ENCODE results near the gene ZBTB45.

Gene ZBTB45

DNA sequence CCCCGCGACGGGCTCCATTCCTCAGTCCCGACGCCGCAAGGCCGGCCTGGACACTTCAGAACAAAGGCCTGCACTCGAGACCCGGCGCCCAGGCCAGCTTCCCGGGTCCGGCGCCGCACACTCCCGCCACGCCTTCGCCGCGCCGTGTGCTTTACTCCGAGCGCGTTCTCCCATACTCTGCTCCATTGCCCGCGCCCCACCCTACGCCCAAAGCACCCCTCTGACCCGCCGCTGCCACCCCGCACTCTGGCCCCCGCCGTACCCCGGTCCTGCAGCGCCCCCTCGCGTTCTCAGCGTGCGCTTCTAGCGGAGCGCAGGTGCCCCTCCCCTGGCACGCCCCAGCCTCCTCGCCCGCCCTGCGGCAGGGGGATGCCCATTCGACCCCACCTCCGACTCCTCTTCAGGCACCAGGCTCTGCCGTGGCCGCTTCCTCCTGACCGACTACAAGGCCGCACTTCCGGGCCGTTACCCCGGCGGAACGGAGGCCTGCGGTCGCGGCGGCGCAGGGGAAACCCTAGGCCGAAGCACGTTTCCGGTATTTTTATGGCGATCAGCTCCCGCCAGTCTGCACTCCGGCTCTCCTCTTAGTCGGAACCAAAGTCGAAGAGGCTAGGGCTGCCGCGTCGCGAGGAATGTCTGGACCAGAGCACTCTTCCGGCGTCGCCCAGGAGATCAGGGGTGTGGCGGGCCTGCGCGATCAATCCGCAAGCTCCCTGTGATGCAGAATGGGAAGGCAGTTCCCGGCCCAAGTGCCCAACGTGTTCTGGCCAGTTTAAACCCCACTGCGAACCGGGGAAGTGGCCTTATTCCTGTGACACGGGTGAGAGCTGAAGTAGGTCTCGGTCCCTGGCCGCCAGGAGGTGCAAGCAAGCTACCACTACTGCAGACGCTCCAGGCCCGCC is at the start of gene ZBTB45 (continued):
- TF ChIP-seq MYNN (tag by site-specific recombination; IDR thresholded peaks at IDR 0.05; ENCODE audit: borderline replicate concordance) (peak; percentile 26; the same call in 1 of the 2 replicates), ZNF843 (tag by site-specific recombination; IDR thresholded peaks at IDR 0.05) (peak; percentile 87), SP7 (tag by site-specific recombination; IDR thresholded peaks at IDR 0.05) (peak; percentile 96), ZNF660 (tag by site-specific recombination; IDR thresholded peaks at IDR 0.05) (peak; percentile 98), ZNF701 (tag by site-specific recombination; IDR thresholded peaks at IDR 0.05) (no peak), ZNF747 (tag by site-specific recombination; IDR thresholded peaks at IDR 0.05) (no peak), GLIS1 (tag by site-specific recombination; IDR thresholded peaks at IDR 0.05) (peak; percentile 65), TRIM28 (IDR thresholded peaks at IDR 0.05; ENCODE audit: borderline replicate concordance, low read length) (peak; percentile 73), ZNF529 (tag by site-specific recombination; IDR thresholded peaks at IDR 0.05; ENCODE audit: insufficient replicate concordance) (no peak), ZSCAN23 (tag by site-specific recombination; IDR thresholded peaks at IDR 0.05) (peak; percentile 72), ZBTB8A (tag by site-specific recombination; IDR thresholded peaks at IDR 0.05) (peak; percentile 96), ZNF555 (tag by site-specific recombination; conservative IDR thresholded peaks at IDR 0.05) (no peak), OSR2 (tag by site-specific recombination; IDR thresholded peaks at IDR 0.05) (peak; percentile 34; the same call in 1 of the 2 replicates), ZNF670 (tag by site-specific recombination; IDR thresholded peaks at IDR 0.05; ENCODE audit: low read depth) (no peak), ZNF792 (tag by site-specific recombination; IDR thresholded peaks at IDR 0.05) (peak; percentile 75; the same call in 1 of the 2 replicates), ZNF23 (tag by site-specific recombination; IDR thresholded peaks at IDR 0.05; ENCODE audit: borderline replicate concordance) (peak; percentile 53; the same call in 1 of the 2 replicates), ZNF426 (tag by site-specific recombination; IDR thresholded peaks at IDR 0.05) (no peak), BCL11B (tag by site-specific recombination; IDR thresholded peaks at IDR 0.05; ENCODE audit: low read depth) (peak; percentile 99), ZNF121 (tag by site-specific recombination; IDR thresholded peaks at IDR 0.05) (peak; percentile 20; the same call in 1 of the 2 replicates)
- TF ChIP-seq, protein P1, sequence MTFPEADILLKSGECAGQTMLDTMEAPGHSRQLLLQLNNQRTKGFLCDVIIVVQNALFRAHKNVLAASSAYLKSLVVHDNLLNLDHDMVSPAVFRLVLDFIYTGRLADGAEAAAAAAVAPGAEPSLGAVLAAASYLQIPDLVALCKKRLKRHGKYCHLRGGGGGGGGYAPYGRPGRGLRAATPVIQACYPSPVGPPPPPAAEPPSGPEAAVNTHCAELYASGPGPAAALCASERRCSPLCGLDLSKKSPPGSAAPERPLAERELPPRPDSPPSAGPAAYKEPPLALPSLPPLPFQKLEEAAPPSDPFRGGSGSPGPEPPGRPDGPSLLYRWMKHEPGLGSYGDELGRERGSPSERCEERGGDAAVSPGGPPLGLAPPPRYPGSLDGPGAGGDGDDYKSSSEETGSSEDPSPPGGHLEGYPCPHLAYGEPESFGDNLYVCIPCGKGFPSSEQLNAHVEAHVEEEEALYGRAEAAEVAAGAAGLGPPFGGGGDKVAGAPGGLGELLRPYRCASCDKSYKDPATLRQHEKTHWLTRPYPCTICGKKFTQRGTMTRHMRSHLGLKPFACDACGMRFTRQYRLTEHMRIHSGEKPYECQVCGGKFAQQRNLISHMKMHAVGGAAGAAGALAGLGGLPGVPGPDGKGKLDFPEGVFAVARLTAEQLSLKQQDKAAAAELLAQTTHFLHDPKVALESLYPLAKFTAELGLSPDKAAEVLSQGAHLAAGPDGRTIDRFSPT (tag by site-specific recombination; IDR thresholded peaks at IDR 0.05): peak; percentile 100
- TF ChIP-seq, protein P2, sequence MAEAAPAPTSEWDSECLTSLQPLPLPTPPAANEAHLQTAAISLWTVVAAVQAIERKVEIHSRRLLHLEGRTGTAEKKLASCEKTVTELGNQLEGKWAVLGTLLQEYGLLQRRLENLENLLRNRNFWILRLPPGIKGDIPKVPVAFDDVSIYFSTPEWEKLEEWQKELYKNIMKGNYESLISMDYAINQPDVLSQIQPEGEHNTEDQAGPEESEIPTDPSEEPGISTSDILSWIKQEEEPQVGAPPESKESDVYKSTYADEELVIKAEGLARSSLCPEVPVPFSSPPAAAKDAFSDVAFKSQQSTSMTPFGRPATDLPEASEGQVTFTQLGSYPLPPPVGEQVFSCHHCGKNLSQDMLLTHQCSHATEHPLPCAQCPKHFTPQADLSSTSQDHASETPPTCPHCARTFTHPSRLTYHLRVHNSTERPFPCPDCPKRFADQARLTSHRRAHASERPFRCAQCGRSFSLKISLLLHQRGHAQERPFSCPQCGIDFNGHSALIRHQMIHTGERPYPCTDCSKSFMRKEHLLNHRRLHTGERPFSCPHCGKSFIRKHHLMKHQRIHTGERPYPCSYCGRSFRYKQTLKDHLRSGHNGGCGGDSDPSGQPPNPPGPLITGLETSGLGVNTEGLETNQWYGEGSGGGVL (tag by site-specific recombination; IDR thresholded peaks at IDR 0.05): peak; percentile 47; the same call in 1 of the 2 replicates
- TF ChIP-seq, protein P3, sequence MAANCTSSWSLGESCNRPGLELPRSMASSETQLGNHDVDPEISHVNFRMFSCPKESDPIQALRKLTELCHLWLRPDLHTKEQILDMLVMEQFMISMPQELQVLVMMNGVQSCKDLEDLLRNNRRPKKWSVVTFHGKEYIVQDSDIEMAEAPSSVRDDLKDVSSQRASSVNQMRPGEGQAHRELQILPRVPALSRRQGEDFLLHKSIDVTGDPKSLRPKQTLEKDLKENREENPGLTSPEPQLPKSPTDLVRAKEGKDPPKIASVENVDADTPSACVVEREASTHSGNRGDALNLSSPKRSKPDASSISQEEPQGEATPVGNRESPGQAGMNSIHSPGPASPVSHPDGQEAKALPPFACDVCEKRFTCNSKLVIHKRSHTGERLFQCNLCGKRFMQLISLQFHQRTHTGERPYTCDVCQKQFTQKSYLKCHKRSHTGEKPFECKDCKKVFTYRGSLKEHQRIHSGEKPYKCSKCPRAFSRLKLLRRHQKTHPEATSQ (tag by site-specific recombination; IDR thresholded peaks at IDR 0.05): peak; percentile 90; the same call in 1 of the 2 replicates
- TF ChIP-seq, protein P4, sequence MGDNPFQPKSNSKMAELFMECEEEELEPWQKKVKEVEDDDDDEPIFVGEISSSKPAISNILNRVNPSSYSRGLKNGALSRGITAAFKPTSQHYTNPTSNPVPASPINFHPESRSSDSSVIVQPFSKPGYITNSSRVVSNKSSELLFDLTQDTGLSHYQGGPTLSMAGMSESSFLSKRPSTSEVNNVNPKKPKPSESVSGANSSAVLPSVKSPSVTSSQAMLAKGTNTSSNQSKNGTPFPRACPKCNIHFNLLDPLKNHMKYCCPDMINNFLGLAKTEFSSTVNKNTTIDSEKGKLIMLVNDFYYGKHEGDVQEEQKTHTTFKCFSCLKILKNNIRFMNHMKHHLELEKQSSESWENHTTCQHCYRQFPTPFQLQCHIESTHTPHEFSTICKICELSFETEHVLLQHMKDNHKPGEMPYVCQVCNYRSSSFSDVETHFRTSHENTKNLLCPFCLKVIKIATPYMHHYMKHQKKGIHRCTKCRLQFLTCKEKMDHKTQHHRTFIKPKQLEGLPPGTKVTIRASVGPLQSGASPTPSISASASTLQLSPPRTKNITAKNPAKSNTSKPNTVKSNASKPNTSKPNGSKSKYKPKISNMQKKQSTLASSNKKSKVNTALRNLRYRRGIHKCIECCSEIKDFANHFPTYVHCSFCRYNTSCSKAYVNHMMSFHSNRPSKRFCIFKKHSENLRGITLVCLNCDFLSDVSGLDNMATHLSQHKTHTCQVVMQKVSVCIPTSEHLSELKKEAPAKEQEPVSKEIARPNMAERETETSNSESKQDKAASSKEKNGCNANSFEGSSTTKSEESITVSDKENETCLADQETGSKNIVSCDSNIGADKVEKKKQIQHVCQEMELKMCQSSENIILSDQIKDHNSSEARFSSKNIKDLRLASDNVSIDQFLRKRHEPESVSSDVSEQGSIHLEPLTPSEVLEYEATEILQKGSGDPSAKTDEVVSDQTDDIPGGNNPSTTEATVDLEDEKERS (tag by site-specific recombination; IDR thresholded peaks at IDR 0.05): peak; percentile 79
- TF ChIP-seq, protein P5, sequence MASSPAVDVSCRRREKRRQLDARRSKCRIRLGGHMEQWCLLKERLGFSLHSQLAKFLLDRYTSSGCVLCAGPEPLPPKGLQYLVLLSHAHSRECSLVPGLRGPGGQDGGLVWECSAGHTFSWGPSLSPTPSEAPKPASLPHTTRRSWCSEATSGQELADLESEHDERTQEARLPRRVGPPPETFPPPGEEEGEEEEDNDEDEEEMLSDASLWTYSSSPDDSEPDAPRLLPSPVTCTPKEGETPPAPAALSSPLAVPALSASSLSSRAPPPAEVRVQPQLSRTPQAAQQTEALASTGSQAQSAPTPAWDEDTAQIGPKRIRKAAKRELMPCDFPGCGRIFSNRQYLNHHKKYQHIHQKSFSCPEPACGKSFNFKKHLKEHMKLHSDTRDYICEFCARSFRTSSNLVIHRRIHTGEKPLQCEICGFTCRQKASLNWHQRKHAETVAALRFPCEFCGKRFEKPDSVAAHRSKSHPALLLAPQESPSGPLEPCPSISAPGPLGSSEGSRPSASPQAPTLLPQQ (tag by site-specific recombination; IDR thresholded peaks at IDR 0.05): peak; percentile 94
- TF ChIP-seq, protein P6, sequence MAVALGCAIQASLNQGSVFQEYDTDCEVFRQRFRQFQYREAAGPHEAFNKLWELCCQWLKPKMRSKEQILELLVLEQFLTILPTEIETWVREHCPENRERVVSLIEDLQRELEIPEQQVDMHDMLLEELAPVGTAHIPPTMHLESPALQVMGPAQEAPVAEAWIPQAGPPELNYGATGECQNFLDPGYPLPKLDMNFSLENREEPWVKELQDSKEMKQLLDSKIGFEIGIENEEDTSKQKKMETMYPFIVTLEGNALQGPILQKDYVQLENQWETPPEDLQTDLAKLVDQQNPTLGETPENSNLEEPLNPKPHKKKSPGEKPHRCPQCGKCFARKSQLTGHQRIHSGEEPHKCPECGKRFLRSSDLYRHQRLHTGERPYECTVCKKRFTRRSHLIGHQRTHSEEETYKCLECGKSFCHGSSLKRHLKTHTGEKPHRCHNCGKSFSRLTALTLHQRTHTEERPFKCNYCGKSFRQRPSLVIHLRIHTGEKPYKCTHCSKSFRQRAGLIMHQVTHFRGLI (tag by site-specific recombination; IDR thresholded peaks at IDR 0.05): peak; percentile 75
